ENCODE results near the gene FCGR3B. TPM values are rescaled to one million over a fixed set of nuclear protein-coding genes. Genes with fewer than 3 reads are reported as not detected.
"Not testable (repeated sequence)": the region's sequence is repeated elsewhere in the genome, so short reads cannot be mapped to it uniquely, and the experiment has no call there.

The FCGR3B gene
- total RNA-seq, 6 experiments from 2014 or later, result not detected

- peaks cover 17% of the 10 kb centered on the region for H3K4me1 Mint-ChIP-seq (ENCODE audit: low read depth)
- H3K36me3 Mint-ChIP-seq (ENCODE audit: low read depth); DNase-seq; H3K27me3 Mint-ChIP-seq (ENCODE audit: insufficient read depth); H3K4me3 Mint-ChIP-seq; H3K9me3 Mint-ChIP-seq: not testable (repeated sequence)
- peak overlapping the region; percentile 69 for H3K27ac Mint-ChIP-seq
Observed at GRCh38 chr1:161595173-161595572, 35.8 kb downstream of the FCGR3B start.

GRCh38 chr1:161594269-161594984 is 36.5 kb downstream of the FCGR3B start:
- DNase-seq; H3K4me3 Mint-ChIP-seq; H3K27me3 Mint-ChIP-seq (ENCODE audit: insufficient read depth); H3K27ac Mint-ChIP-seq; H3K9me3 Mint-ChIP-seq; H3K36me3 Mint-ChIP-seq (ENCODE audit: low read depth): not testable (repeated sequence)
- H3K4me1 Mint-ChIP-seq (ENCODE audit: low read depth), result peaks cover 22% of the 10 kb centered on the region

DNA sequence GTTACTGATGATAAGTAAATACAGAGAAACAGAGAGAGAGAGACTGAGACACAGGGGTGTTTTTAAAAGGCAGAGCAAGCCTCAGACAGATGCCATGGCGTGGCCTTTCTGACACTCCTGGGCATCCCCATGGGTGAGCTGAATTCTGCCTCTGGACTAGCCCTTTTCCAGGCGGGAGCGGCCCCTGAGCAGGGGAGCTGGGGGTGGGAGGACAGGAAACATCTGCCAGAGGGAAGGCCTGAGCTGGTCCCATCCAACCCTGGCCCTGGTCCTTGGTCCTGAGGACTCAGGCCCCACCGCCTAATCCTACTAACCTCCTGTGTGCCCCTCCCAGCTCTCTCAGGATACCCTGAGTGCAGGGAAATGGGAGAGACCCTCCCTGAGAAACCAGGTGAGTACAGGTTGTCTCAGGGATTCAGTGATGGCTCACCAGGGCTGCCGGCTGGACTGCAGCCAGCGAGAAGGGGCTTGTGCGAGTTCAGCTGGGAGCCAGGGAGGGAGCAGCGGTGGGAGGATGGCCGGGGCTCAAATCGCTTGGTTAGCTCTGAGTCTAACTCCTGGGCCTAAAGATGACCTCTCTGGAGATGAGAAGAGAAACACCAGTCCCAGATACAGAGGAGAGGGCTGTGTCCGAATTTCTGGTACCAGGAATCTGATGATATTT is 37.8 kb downstream of the FCGR3B start:
- not testable (repeated sequence) for H3K27ac Mint-ChIP-seq; H3K36me3 Mint-ChIP-seq (ENCODE audit: low read depth); H3K4me3 Mint-ChIP-seq

DNA sequence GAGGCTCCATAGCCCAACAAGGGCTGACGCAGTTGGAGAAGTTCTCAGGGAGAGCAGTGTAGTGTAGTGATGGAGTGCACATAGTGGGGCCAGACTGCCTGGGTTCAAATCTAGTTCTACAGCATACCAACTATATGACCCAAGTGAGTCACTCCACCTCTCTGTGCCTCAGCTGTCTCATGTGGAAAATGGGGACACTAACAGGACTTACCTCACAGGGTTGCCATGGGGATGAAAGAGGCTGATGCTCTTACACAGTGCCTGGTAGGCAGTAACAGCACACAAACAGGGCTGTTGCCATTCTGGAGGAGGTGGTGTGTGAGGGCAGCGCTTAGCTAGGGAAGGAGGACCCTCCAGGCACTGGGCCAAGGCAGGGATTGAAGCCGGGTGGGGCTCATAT is 38.4 kb downstream of the FCGR3B start:
- H3K4me3 Mint-ChIP-seq; H3K36me3 Mint-ChIP-seq (ENCODE audit: low read depth); H3K27me3 Mint-ChIP-seq (ENCODE audit: insufficient read depth); H3K27ac Mint-ChIP-seq; DNase-seq; H3K9me3 Mint-ChIP-seq: not testable (repeated sequence)
- peaks cover 23% of the 10 kb centered on the region for H3K4me1 Mint-ChIP-seq (ENCODE audit: low read depth)

More for the DNA sequence above, 37.8 kb downstream of the FCGR3B start:
- H3K27me3 Mint-ChIP-seq (ENCODE audit: insufficient read depth); H3K9me3 Mint-ChIP-seq; DNase-seq: not testable (repeated sequence)
- H3K4me1 Mint-ChIP-seq (ENCODE audit: low read depth), result peaks cover 23% of the 10 kb centered on the region

GRCh38 chr1:161589920-161590319 is 41.1 kb downstream of the FCGR3B start:
- H3K36me3 Mint-ChIP-seq (ENCODE audit: low read depth); H3K27ac Mint-ChIP-seq; H3K4me3 Mint-ChIP-seq; DNase-seq; H3K9me3 Mint-ChIP-seq; H3K27me3 Mint-ChIP-seq (ENCODE audit: insufficient read depth); H3K4me1 Mint-ChIP-seq (ENCODE audit: low read depth): not testable (repeated sequence)

- not testable (repeated sequence) for H3K36me3 Mint-ChIP-seq (ENCODE audit: low read depth); H3K27ac Mint-ChIP-seq; H3K27me3 Mint-ChIP-seq (ENCODE audit: insufficient read depth); H3K4me3 Mint-ChIP-seq; H3K9me3 Mint-ChIP-seq; DNase-seq; H3K4me1 Mint-ChIP-seq (ENCODE audit: low read depth)
Observed at GRCh38 chr1:161589365-161589764, 41.6 kb downstream of the FCGR3B start.

- not testable (repeated sequence) for H3K4me3 Mint-ChIP-seq; H3K36me3 Mint-ChIP-seq (ENCODE audit: low read depth); H3K27me3 Mint-ChIP-seq (ENCODE audit: insufficient read depth); H3K27ac Mint-ChIP-seq; H3K4me1 Mint-ChIP-seq (ENCODE audit: low read depth); DNase-seq; H3K9me3 Mint-ChIP-seq
Observed at GRCh38 chr1:161588596-161588995, 42.4 kb downstream of the FCGR3B start.

DNA sequence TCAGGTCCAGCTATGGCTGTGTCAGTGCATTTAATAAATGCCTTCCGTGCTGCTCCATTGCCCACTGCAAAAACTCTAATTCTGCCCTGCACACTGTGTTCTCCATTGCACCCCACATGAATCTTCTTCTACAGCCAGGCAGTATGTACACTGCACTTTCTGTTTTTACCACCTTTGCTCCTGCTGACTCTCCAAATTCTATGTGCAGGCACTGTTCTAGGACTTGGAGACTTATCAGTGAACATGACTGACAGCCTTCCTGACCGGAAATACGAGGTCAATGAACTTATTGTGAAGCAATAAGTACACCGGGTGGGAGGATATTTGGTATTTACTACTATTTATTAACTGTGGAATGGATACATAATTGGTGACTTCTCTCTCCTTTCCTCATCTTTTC is 48.1 kb downstream of the FCGR3B start:
- H3K27ac Mint-ChIP-seq; DNase-seq; H3K36me3 Mint-ChIP-seq (ENCODE audit: low read depth); H3K9me3 Mint-ChIP-seq; H3K4me1 Mint-ChIP-seq (ENCODE audit: low read depth); H3K4me3 Mint-ChIP-seq; H3K27me3 Mint-ChIP-seq (ENCODE audit: insufficient read depth): not testable (repeated sequence)

DNA sequence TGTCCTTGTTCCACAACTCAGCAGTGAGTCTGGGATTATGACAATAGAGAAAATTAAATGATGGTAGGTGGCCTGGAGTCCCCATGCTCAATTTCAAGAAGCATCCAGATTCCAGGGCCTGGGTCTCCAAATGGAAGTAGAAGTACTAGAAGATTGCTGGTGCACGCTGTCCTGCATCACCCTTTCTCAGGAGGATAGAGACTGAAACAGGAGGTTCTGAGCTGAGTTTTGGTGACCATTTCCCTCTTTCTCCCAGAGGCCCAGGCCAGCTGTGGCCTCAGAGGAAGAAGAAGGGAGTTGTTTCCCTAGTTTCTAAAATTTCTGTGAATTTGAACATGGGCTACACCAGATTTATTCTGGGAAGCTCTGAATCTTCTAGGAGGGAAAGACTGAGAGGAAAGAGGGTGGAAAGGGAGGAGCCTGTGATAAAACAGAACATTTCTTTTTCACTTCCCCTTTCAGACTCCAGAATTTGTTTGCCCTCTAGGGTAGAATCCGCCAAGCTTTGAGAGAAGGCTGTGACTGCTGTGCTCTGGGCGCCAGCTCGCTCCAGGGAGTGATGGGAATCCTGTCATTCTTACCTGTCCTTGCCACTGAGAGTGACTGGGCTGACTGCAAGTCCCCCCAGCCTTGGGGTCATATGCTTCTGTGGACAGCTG is 50.0 kb downstream of the FCGR3B start:
- not testable (repeated sequence) for H3K4me3 Mint-ChIP-seq; H3K27ac Mint-ChIP-seq; H3K36me3 Mint-ChIP-seq (ENCODE audit: low read depth); DNase-seq; H3K9me3 Mint-ChIP-seq; H3K4me1 Mint-ChIP-seq (ENCODE audit: low read depth); H3K27me3 Mint-ChIP-seq (ENCODE audit: insufficient read depth)

DNA sequence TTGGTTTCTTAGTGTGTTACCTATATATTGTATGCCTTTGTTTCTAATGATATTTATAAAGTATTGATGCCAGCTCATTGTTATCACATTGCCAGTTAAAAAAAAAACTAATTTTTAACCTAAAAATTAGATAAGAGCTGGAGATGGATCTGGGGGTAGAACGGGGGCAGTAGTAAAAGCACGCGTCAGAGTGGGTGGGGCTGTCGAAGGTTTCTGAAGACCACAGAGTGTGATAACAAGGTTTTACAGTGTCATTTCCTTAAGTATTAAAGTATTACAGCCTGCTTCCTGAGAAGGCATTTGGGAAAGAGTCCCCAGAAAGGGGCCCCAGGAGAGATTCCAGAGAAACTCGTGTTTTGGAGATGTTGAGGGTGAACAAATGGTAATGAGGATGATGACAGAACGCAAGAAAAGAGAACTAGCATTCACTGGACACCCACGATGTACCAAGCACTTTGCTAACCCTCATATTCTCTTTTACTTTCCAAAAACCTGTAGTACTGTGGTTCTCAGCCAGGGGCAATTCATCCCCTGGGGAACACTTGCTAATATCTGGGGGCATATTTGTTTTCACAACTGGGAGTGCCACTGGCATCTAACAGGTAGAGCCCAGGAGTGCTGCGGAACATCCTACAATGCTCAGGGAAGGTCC is 51.0 kb downstream of the FCGR3B start:
- not testable (repeated sequence) for H3K4me3 Mint-ChIP-seq; H3K27me3 Mint-ChIP-seq (ENCODE audit: insufficient read depth); H3K27ac Mint-ChIP-seq; H3K36me3 Mint-ChIP-seq (ENCODE audit: low read depth); H3K9me3 Mint-ChIP-seq; DNase-seq; H3K4me1 Mint-ChIP-seq (ENCODE audit: low read depth)

DNA sequence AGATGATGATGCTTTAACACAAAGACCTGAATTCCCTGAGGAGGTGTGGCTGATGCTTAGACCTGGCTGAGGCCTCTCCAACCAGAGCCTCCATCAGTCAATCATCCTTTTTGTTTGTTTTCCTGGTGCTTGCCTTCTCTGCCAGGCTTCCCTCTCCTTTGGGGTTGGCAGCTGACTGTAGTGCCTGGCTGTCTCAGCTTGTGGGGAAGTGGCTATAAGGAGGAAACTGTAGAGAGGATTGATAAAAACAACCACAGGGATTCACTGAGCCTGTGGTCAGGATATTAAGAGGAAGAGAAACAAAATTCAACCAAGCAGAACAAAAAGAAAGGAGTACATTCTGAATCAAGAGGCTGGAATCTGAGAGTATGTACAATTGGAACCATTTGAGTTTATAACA is 54.3 kb downstream of the FCGR3B start:
- H3K36me3 Mint-ChIP-seq (ENCODE audit: low read depth); H3K27ac Mint-ChIP-seq; H3K4me3 Mint-ChIP-seq; H3K27me3 Mint-ChIP-seq (ENCODE audit: insufficient read depth); H3K9me3 Mint-ChIP-seq; H3K4me1 Mint-ChIP-seq (ENCODE audit: low read depth); DNase-seq: not testable (repeated sequence)

Measured in HFFc6 (cell line).